Kasumi-1 (cell line): ENCODE measurements around the gene TESMIN.

Experiments used
- DNase-seq, 2 experiments: peaks; one replicate each; lab custom pipeline; 2025; lab: John Stamatoyannopoulos, UW

The TESMIN gene

GRCh38 chr11:68751331-68751856 lies at the start of gene TESMIN:
Gene TESMIN (minus strand): TSS chr11:68751520. CDS start chr11:68750660, 860 bp downstream.
- DNase-seq = peak; percentile 74 to 79

GRCh38 chr11:68798221-68798813 lies 47.0 kb upstream of the TESMIN start:
- DNase-seq = peak; percentile 36 to 52

GRCh38 chr11:68796801-68797200 lies 45.5 kb upstream of the TESMIN start:
- no peak for DNase-seq

DNA sequence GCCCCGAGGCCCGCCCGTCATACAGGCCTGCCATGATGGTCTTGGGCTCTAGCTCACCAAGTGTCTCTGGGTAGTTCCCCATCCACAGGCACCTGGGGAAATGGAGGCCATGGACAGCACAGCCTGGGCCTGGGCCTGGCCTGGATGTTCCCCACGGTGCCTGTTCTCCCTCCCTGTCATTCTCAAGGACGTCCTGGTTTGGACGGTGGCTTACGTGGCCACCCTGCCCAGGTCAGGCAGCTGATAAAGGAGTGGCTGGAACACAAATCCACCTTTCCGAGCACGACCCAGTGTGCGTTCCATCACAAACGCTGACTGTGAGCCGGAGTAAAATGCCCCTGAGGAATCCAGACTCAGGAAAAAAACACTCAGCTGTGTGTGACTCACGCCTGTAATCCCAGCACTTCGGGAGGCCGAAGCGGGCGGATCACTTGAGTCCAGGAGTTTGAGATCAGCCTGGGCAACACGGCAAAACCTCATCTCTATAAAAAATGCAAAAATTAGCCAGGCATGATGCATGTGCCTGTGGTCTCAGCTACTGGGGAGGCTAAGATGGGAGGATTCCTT lies 41.2 kb upstream of the TESMIN start:
- no peak for DNase-seq

- no peak for DNase-seq
These were observed 33.3 kb upstream of the TESMIN start for GRCh38 chr11:68784653-68785052.

DNA sequence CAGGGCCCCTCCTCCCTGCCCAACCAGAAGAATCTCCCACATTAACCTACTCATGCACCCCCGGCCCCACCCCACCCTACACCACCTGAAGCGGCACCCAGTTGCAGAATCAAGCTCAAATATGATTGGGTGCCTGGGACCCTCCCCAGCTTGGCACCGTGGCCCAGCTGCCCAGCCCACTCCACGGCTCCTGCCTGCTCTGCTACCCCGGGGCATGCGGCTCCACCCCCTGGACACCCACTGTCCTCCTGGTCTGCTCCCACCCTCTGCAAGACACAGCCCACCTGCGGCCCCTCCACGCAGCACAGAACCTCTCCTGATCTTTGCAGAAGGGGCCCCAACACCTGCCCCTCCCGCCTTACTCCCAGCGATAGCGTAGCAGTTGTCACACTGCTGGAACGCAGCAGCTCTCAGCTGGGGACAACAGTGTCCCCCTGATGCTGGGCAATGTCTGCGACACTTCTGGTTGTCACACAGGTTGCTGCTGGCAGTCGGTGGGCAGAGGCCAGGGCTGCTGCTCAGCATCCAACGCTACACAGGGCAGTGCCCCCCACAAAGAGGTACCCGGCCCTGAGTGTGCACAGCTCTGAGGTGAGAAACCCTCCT lies 32.0 kb upstream of the TESMIN start:
- DNase-seq = no peak

GRCh38 chr11:68782711-68783110 lies 31.4 kb upstream of the TESMIN start:
- DNase-seq = no peak

- DNase-seq = no peak
These were observed 29.5 kb upstream of the TESMIN start for GRCh38 chr11:68780829-68781228.

GRCh38 chr11:68778205-68778604 lies 26.9 kb upstream of the TESMIN start:
- no peak for DNase-seq

GRCh38 chr11:68776442-68777235 lies 25.3 kb upstream of the TESMIN start:
- no peak for DNase-seq

- no peak for DNase-seq
These were observed 24.6 kb upstream of the TESMIN start for GRCh38 chr11:68775951-68776388.

DNA sequence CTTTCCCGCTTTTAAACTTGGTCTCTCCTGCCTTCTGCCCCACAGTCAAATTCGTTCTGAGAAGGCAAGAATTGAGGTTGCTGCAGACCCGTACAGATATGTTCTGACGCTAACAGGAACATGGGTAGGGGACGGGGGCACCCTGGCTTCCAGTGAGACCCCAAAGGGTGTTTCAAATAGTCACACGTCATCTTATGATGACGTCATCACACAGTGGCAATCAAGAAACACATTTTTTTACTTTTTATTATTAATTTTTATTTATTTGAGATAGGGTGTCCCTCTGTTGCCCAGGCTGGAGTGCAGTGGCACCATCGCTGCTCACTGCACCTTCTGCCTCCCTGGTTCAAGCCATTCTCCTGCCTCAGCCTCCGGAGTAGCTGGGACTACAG lies 22.9 kb upstream of the TESMIN start:
- DNase-seq = no peak

DNA sequence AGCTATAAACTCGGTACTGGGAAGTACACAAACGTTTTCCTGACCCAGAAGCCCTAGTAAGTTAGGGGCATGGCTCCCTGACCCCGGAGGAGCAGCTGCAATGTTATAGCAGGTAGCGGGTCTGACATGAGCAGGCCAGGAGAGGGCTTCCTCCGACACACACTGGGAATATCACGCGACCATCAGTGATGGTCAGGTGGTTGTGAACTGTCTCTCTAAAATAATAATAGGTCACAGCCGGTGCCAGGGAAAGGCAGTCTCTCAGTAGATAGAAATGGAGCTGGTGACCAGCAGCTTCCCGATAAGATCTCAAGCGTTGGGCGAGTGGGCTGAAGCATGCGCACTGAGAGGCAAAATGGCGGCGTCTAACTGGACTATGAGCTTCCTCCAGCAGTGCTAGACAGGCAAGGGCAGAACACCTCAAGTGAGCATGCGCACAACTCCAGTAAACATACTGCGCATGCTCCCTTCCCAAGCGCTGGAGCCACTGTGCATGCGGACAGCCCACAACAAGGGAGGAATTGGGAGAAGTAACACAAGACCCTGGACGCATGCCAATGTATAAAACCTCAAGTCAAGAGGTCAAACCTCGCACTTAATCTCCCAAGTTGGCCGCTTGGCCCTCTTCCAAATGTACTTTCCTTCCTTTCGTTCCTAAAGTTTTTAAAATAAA lies 22.3 kb upstream of the TESMIN start:
- DNase-seq = no peak

GRCh38 chr11:68772936-68773335 lies 21.6 kb upstream of the TESMIN start:
- DNase-seq = no peak

DNA sequence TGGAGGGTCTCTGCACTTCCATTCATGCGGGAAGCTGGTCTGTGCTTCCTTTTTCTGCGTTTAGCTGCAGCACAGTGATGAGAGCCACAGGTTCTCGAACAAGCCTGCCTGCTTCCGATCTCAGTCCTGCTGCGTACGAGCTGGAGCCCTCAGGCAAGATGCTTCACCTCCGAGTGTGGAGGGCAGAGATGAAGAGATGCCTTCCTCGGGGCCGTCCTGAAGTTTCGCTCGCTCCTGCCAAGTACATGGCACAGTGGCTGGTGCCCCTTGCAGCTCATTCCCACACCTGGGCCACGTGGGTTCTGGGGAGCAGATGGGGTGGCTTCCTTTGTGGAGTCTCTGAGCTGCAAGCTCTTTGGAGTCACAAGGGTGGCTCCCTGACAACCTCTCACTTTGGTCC lies 19.5 kb upstream of the TESMIN start:
- DNase-seq = no peak

- DNase-seq = no peak
These were observed 16.4 kb upstream of the TESMIN start for GRCh38 chr11:68767672-68768071.

DNA sequence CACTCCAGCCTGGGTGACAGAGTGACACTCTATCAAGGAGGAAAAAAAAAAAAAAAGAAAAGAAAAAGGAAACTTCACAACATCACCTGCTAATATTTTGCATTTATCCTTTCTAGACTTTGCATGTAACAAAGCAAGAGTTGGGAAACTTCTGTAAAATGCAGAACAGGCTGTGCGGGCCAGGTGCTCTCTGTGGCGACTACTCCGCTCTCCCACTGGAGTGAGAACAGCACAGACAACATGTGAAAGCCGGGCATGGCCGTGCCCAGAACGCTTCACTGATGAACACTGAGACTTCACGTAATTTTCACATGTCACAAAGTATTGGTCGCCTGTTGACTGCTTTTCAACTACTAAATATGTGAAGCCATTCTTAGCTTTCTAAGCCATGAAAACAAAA lies 15.5 kb upstream of the TESMIN start:
- DNase-seq = no peak

GRCh38 chr11:68764746-68765145 lies 13.4 kb upstream of the TESMIN start:
- DNase-seq = no peak

GRCh38 chr11:68763926-68764657 lies 12.8 kb upstream of the TESMIN start:
- DNase-seq = no peak

GRCh38 chr11:68763181-68763721 lies 11.9 kb upstream of the TESMIN start:
- no peak for DNase-seq

- DNase-seq = no peak
These were observed 11.2 kb upstream of the TESMIN start for GRCh38 chr11:68762481-68762880.
